GM11168 (cell line): ENCODE measurements around the gene KIF3A.

Source experiments
- in situ Hi-C: fragments of 300-500 bp; cut with MboI; formaldehyde crosslinking; loops from one replicate; pipeline ENCODE4 v1.12.0; 2022; ENCODE audit warnings: low sequenced_read_pairs; ENCODE audit not compliant: unreplicated experiment

KIF3A gene

GRCh38 chr5:132736853-132737833 is at the start of gene KIF3A:
TSS of gene KIF3A (minus strand) at chr5:132737546. CDS start at chr5:132737419, 127 bp downstream.
- in situ Hi-C loops = no loop called here

GRCh38 chr5:132787076-132787475 is 49.7 kb upstream of the KIF3A start:
- in situ Hi-C loops = no loop called here

- in situ Hi-C loops = no loop called here
Measured at GRCh38 chr5:132785864-132786263, 48.5 kb upstream of the KIF3A start.

- in situ Hi-C loops = no loop called here
Measured at GRCh38 chr5:132785365-132785764, 48.0 kb upstream of the KIF3A start.

- in situ Hi-C loops = no loop called here
Measured at GRCh38 chr5:132782101-132782500, 44.8 kb upstream of the KIF3A start.

- in situ Hi-C loops = no loop called here
Measured at GRCh38 chr5:132781029-132781428, 43.7 kb upstream of the KIF3A start.

GRCh38 chr5:132780577-132780976 is 43.2 kb upstream of the KIF3A start:
- in situ Hi-C loops = no loop called here

- in situ Hi-C loops = no loop called here
Measured at GRCh38 chr5:132779961-132780360, 42.6 kb upstream of the KIF3A start.

- in situ Hi-C loops = no loop called here
Measured at GRCh38 chr5:132778856-132779255, 41.5 kb upstream of the KIF3A start.

- in situ Hi-C loops = no loop called here
Measured at GRCh38 chr5:132778129-132778528, 40.8 kb upstream of the KIF3A start.

GRCh38 chr5:132777209-132778069 is 40.1 kb upstream of the KIF3A start, which contains the start of gene SEPTIN8:
TSS of gene SEPTIN8 (minus strand) at chr5:132777239. CDS start at chr5:132777137, 102 bp downstream.
- in situ Hi-C loops = no loop called here

- in situ Hi-C loops = no loop called here
Measured at GRCh38 chr5:132776938-132777208, 39.5 kb upstream of the KIF3A start.

GRCh38 chr5:132776131-132776937 is 39.0 kb upstream of the KIF3A start:
- in situ Hi-C loops = no loop called here

GRCh38 chr5:132775476-132775961 is 38.2 kb upstream of the KIF3A start:
- in situ Hi-C loops = no loop called here

- in situ Hi-C loops = no loop called here
Measured at GRCh38 chr5:132774896-132775295, 37.5 kb upstream of the KIF3A start.

- in situ Hi-C loops = no loop called here
Measured at GRCh38 chr5:132774406-132774805, 37.1 kb upstream of the KIF3A start.

- in situ Hi-C loops = no loop called here
Measured at GRCh38 chr5:132773601-132774355, 36.4 kb upstream of the KIF3A start.

GRCh38 chr5:132773114-132773513 is 35.8 kb upstream of the KIF3A start:
- in situ Hi-C loops = no loop called here

GRCh38 chr5:132772291-132773070 is 35.1 kb upstream of the KIF3A start:
- in situ Hi-C loops = no loop called here
